ENCODE results near the gene PRPF38B. TPM values are rescaled to one million over a fixed set of nuclear protein-coding genes. Genes with fewer than 3 reads are reported as not detected.

PRPF38B gene
- total RNA-seq, 1 donor from 2014 or later = 21.1 TPM

DNA sequence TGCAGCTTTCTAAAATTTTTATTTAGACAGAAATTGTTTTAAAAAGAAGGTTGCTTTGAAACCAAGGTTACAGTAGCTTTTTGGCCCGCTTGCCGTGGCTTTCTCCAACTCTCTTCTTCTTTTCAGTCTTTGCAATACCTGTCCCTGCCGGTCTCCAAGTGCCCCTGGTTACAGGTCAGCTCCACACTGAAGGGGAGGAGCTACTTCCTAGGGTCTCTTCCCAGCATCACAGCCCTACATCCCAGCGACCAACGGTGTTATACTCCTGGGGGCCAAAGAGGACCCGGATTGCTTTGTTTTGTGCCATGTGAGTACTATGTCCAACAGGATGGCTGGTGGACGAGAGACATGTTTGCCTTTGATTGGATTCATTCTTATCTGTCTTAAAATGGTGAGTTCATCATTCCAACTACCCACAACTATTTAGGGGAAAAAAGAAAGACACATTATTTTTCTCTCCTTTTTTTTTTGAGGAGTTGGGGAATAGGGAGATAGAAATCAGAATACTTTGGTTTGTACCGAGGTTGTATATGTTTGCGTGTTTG lies 20.6 kb downstream of the PRPF38B start, which contains the start of gene FNDC7:
Gene FNDC7, plus strand, starts transcription at position 303 of the 545 bp plus-strand sequence. Its CDS starts 26 bp downstream, at position 329.
- Histone ChIP-seq H3K36me3 (ENCODE audit: control insufficient read depth, insufficient read depth, low read length) (no peaks in the 10 kb centered on the region), H3K27me3 (ENCODE audit: control insufficient read depth, insufficient read depth, low read length) (no peaks in the 10 kb centered on the region), H3K4me3 (ENCODE audit: low read depth, low read length) (no peak within 1 kb of the TSS)
- TF ChIP-seq, protein P1, sequence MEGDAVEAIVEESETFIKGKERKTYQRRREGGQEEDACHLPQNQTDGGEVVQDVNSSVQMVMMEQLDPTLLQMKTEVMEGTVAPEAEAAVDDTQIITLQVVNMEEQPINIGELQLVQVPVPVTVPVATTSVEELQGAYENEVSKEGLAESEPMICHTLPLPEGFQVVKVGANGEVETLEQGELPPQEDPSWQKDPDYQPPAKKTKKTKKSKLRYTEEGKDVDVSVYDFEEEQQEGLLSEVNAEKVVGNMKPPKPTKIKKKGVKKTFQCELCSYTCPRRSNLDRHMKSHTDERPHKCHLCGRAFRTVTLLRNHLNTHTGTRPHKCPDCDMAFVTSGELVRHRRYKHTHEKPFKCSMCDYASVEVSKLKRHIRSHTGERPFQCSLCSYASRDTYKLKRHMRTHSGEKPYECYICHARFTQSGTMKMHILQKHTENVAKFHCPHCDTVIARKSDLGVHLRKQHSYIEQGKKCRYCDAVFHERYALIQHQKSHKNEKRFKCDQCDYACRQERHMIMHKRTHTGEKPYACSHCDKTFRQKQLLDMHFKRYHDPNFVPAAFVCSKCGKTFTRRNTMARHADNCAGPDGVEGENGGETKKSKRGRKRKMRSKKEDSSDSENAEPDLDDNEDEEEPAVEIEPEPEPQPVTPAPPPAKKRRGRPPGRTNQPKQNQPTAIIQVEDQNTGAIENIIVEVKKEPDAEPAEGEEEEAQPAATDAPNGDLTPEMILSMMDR (IDR thresholded peaks at IDR 0.05; ENCODE audit: insufficient read depth, low read length, poor library complexity, severe bottlenecking) = no peak
- DNase-seq (ENCODE audit: low read depth) = no peak

DNA sequence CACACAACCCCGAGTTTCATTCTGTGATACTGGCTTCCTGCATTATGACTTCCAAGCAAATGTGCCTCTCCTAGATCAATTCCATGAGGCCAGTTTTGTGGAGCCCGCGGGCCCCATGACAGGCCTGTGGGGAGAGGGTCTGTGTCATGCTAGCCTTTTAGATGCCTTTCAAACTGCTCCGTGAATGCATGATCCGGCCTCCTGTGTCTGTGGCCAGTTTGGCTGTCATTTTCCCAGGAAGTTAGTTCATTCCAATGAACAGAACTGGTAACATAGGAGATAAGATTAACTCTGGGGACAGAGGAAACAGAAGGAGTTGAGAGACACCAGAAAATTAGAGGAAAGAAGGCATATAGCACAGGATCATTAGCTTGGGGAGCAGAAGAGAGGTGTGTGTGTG lies 23.8 kb downstream of the PRPF38B start:
- Histone ChIP-seq H3K36me3 (ENCODE audit: control insufficient read depth, insufficient read depth, low read length) (no peaks in the 10 kb centered on the region), H3K4me3 (ENCODE audit: low read depth, low read length) (no peak overlapping the region), H3K27me3 (ENCODE audit: control insufficient read depth, insufficient read depth, low read length) (no peaks in the 10 kb centered on the region)
- TF ChIP-seq, protein P1 (IDR thresholded peaks at IDR 0.05; ENCODE audit: insufficient read depth, low read length, poor library complexity, severe bottlenecking) = no peak
- no peak for DNase-seq (ENCODE audit: low read depth)

DNA sequence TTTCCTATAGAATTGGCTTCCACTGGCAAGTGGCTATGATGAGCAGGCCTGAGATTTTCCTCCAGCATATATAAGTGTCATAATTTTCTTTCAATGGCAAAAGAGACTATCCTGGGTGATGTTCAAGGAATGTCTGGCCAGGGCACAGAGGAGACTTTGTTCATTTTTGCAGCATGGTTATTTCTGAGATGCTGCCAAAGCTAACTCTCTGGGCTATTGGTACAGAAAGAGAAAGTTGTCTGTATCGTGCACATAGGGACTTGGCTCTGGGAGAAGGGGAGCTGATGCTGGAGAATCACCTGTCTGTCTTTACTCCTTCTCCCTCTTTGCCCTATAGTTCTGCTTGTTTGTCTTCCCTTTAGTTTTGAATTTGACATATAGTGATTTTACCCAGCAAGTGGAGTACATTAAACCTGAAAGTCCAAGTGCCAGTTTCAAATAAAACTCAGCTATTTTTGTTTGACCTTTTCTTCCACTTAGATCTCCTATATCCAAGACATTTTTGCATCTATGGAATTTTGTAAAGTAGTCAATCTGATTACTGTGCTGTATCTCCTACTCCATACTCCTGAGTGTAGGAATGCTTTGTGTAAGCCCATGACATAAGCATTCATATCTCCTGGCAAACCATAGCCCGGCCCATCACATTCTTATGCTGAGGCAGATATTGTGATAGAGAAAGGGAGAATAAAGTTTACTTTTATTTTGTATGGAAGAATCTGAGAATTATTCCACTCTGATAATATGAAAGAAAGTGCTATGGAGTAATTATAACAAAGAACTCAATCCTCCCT lies 24.5 kb downstream of the PRPF38B start:
- Histone ChIP-seq H3K27me3 (ENCODE audit: control insufficient read depth, insufficient read depth, low read length) (no peaks in the 10 kb centered on the region), H3K36me3 (ENCODE audit: control insufficient read depth, insufficient read depth, low read length) (no peaks in the 10 kb centered on the region), H3K4me3 (ENCODE audit: low read depth, low read length) (no peak overlapping the region)
- no peak for DNase-seq (ENCODE audit: low read depth)
- TF ChIP-seq, protein P1 (IDR thresholded peaks at IDR 0.05; ENCODE audit: insufficient read depth, low read length, poor library complexity, severe bottlenecking) = no peak

DNA sequence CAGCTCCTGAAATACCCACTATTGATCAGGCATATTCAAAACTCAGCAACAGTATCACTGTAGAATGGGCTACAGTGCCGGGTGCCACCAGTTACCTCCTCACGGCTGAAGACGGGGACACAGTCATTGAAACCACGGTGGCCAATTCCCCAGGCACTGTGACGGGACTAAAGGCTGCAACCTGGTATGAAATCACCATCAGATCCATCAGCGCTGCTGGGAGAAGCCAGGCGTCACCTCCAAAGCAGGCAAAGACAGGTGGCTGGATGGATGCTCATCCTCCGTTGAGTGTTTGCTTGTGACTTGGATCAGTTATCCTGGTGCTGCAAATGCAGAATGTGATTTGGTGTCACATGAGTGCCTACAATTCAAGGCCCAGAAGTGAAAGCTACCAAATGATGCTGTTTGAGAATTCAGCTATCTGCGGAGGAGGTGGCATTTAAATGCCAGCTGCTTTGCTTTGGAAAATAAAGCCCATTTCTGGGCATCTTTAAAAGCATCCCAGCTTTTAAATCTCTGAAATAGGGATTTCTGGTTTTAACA lies 25.7 kb downstream of the PRPF38B start:
- TF ChIP-seq, protein P1 (IDR thresholded peaks at IDR 0.05; ENCODE audit: insufficient read depth, low read length, poor library complexity, severe bottlenecking) = no peak
- Histone ChIP-seq H3K4me3 (ENCODE audit: low read depth, low read length) (no peak overlapping the region), H3K27me3 (ENCODE audit: control insufficient read depth, insufficient read depth, low read length) (no peaks in the 10 kb centered on the region), H3K36me3 (ENCODE audit: control insufficient read depth, insufficient read depth, low read length) (no peaks in the 10 kb centered on the region)
- DNase-seq (ENCODE audit: low read depth) = no peak

DNA sequence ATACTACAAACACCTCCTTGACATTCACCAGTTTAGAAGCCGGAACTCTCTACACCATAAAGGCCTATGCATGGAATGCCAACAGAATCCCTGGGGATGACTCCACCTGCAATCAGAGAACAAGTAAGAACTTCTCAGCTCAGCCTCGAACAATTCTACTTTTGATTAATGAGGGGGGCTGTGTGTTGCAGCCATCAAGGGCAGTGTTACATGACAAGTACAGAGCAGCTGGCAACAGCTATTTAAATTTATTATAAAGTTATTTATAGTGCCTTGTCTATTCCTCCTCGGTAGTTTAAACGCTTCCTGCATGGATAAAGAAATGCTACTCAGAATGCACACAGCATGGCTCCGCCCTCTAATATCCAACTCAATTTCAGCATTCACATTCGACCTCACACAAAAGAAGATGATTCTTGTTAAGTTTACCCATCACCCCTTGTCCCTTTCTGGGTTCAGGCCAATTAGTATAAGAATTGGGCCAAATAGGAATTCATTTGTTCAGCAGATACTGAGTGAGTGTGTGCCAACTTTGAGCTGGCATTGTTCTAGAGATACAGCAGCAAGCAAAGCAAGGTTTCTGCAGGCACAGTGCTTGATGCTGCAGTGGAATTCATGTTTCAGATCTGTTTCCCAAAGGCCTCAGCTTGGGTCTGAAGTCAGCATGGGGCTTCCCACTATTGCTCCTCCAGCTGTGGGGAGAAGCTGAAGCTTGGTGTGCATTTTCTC lies 27.0 kb downstream of the PRPF38B start:
- no peak overlapping the region for H3K4me3 ChIP-seq (ENCODE audit: low read depth, low read length)
- no peaks in the 10 kb centered on the region for H3K36me3 ChIP-seq (ENCODE audit: control insufficient read depth, insufficient read depth, low read length)
- no peaks in the 10 kb centered on the region for H3K27me3 ChIP-seq (ENCODE audit: control insufficient read depth, insufficient read depth, low read length)
- DNase-seq (ENCODE audit: low read depth) = no peak
- TF ChIP-seq, protein P1 (IDR thresholded peaks at IDR 0.05; ENCODE audit: insufficient read depth, low read length, poor library complexity, severe bottlenecking) = no peak
